GM19193 (cell line): ENCODE measurements around the gene ZCCHC7.

Experiments
- POLR2A ChIP-seq: IDR thresholded peaks from 4 replicates; pipeline ENCODE4 v1.6.1; 2011; ENCODE audit not compliant: insufficient read depth, insufficient read length; ENCODE audit errors: extremely low read depth

The ZCCHC7 gene

DNA sequence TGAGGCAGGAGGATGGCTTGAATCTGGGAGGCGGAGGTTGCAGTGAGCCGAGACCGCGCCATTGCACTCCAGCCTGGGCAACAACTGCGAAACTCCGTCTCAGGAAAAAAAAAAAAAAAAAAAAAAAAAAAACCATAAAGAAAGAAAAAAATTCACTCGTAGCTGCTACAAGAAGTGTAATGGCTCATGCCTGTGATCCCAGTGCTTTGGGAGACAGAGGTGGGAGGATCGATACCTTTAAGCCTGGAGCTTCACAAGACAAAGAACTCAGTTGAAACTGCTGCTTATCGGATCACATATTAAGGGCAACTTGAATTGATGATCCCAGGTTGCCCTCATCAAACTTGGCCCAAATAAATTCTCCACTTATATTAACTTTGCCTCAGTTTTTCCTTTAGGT, 1.0 kb upstream of the ZCCHC7 start:
- no peak for TF ChIP-seq POLR2A

DNA sequence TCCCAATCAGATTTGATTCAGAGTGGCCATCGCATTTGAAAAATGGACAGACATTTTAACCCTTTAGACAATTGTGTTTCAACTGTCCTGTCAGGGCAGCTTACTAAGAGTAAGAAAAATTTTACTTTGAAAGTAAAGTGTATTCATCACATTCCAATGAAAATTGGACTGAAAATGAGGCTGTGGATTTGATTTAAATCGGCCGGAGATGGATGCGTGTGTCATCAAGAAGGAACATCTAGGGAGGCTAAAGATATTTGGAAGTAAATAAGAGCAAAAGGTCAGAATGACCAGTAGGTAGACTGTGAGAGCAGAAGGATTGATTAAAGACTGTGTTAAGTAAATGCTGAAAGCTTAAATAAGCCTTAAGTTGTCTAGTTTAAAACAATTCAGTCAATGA, 1.5 kb downstream of the ZCCHC7 start:
- TF ChIP-seq POLR2A = no peak

DNA sequence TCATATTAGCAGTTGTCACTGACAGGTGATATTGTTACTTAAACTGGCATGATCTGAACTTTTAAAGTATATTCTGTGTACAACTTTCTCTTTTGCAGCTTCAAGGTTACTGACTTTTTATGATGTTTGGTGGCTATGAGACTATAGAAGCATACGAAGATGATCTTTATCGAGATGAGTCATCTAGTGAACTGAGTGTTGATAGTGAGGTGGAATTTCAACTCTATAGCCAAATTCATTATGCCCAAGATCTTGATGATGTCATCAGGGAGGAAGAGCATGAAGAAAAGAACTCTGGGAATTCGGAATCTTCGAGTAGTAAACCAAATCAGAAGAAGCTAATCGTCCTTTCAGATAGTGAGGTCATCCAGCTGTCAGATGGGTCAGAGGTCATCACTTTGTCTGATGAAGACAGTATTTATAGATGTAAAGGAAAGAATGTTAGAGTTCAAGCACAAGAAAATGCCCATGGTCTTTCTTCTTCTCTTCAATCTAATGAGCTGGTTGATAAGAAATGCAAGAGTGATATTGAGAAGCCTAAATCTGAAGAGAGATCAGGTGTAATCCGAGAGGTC, 5.9 kb downstream of the ZCCHC7 start:
- TF ChIP-seq POLR2A = no peak

DNA sequence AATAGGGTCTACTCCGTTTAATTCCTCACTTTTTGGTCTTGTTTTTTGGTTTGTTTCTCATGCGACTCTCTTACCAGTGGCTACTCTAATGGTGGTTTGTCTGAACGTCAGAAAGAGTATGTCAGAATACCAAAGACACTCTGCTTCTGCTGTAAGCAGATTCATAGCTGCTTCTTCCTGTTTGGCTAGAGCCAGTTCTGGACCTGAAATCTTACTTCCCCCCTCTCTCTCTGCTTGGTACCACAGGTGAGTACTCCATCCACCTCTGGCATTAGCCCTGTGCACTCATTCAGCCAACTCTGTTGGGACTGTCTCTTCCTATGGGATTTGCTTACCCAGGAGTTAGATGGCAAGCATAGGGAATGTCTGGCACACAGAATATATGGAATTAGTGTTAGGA, 6.6 kb downstream of the ZCCHC7 start:
- TF ChIP-seq POLR2A = no peak

DNA sequence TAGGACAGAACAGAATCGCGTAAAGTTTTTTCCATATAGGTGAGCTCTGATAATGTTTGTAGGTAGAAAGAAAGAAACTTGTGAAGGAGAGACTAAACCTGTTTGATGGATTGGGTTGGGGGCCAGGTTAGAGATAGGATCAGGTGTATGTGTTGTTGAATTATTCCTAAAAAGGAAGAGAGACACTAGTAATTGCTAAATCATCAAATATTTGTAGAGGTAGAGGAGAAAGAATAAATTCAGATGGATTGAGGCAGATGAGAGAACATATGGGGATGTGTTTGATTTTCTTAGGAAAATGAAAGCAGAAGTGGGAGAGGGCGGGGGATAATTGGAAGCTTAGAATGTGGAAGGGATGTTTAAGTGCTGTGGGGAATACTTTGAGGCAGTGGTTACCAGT, 7.7 kb downstream of the ZCCHC7 start:
- TF ChIP-seq POLR2A = no peak

DNA sequence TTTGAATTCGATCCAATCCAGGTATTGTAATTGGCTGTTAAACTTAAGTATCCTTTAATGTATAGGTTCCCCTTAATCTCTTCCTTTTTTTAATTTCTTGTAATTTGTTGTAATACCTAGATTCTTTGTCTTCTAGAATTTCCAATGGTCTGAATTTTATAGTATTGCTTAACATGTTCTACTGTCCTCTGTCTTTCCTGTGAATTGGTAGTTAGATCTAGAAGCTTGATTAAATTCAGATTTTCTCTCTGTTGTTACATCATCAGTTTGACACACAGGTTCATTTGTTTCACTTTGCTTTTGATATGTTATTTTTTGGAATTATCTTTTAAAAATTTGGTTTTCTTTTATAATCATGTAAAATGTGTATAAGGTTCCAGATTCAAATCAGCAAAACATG, 13.8 kb downstream of the ZCCHC7 start:
- TF ChIP-seq POLR2A = no peak

DNA sequence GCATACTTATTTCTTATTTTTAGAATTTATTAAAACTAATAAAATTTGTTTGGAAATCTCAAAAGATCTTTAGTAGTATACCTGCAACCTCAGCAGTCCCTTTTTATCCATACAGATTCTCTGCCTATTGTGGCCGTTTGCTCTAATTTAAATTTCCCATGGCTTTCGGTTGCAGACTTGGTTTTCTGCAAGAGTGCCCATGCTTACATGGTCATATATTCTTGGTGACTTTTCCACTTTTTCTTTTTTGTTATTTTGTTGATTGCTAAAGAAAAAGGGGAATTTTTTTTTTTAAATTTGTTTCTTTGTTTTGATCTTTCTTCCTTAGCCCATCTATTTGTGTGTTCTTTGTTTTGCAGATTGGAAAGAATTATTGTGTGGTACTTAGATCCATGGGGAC, 20.6 kb downstream of the ZCCHC7 start:
- no peak for TF ChIP-seq POLR2A

DNA sequence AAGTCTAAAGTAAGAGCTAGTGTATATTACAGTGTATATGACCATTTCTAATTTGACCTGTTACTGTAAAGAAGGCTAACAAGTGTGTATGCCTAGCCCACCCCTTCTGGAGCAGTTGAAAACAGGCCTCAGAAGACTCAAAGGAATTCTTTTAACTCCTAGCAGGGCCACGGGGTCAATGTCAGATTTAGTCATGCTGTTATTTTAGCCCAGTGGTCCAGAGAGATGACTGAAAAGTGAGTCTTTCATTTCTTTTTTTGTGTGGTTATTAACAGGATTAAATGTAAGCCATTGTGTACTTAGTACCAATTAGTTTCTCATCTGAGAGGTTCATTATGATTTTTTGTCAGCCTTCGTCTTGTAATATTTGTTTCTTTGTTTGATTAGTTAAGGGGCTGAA, 24.4 kb downstream of the ZCCHC7 start:
- no peak for TF ChIP-seq POLR2A

DNA sequence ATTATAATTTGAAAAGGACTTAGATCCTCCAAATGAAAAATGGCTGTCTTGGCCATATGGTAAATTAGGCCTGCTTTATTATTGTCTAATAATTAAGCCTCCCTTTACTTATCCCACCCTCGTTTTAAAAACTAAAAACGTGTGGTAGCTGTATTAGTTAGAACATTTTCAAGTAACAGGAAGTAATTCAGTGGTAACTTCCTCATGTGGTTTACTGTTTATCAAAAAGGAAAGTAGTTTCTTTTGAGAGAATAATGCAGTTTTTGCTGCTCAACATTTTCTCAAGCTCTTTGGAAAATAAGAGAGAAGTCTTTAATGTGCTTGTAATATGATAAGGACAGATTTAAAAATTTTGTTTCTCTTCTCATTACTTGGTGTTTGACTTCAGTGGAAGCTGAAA, 26.0 kb downstream of the ZCCHC7 start:
- TF ChIP-seq POLR2A = no peak

DNA sequence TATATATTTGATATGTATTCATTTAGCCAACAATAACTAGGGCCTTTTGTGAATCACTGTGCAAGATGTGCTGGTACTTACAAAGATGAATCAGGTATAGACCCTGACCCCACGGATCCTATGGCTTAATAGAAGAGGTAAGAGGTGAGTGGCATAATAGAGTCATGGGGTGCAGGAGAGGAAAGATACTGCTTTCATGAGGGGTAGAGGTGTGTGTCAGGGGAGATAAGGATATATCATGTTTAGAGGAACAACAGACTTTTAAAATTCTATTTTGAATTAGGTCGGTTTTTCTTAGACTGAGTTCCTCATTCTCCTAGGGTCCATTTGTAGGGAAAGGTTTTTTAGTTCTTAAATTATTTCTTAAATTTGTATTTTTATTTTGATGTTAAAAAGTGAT, 27.8 kb downstream of the ZCCHC7 start:
- no peak for TF ChIP-seq POLR2A

DNA sequence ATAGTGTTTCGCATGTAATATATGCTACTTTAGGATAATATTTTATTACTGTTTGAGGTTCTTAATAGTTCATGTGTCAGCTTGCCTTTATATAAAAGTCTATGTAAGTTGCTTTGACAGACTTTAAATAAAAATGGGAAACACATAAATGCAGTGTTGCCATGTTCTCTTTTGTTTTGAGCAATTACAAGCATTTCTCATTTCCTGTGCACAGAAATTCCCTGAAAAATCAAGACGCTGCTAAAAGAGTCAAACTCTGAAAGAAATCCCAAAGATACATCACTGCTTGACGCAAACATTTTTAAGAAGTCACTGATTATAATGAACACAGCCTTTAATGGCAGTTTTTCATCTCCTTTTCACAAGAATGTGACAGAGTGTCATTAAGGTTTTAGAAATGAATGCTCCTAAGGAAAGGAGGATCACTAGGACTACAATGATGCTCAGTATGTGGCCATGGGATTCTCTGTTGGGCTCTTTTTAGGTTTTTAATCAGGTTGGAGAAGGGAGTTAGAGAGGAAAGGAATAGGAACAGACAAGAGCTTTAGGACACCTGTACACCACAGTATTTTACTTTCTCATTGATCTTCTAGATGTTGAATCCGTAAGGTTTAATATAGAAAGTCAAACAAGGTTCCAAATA, 29.4 kb downstream of the ZCCHC7 start:
- no peak for TF ChIP-seq POLR2A

DNA sequence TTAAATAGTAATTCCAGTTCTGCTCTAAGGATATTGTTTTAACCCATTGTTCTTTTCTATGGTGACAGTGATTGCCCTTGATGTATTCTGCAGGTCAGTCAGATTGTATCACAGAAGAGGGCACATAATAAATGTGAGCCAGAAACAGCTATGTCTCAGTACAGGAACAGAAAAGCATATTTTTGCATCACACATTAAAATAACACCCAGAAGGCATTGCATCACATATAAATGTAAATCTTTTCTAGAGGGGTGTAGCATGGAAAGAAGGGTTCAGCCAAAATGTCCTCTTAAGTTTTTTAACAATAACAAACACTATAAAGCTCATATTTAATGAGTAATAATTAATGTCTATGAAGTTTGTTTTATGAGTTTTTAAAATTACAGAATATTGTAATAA, 30.0 kb downstream of the ZCCHC7 start:
- TF ChIP-seq POLR2A = no peak

DNA sequence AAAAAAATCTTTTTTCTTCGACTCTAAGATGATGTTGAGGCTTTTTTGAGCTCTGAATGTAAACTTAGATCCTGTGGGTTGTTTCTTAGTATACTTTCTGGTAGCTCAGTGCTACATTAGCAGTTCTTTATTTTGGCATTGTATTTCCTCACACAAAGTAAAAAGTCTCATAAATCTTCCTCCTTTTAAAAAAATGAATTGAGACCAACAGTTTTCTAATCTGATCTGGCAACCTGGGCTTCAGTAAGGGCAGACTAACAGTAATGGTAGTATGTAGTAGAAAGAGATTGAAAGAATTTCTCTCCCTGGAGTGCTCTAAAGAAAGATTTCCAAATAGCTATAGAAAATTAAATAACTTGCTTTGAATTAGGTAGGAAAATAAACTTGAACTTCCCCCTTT, 31.4 kb downstream of the ZCCHC7 start:
- no peak for TF ChIP-seq POLR2A

DNA sequence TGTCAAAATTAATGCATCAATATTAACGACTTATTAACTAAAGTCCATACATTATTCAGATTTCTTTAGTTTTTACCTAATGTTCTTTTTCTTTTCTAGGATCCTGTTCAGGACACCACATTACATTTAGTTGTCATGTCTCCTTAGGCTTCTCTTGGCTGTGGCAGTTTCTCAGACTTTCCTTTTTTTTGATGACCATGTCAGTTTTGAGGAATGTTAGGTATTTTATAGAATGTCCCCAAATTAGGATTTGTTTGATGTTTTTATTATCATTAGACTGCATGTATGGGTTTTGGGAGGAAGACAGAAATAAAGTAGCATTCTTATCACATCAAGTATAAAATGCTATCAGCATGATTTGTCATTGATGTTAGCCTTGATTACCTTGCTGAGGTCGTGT, 32.0 kb downstream of the ZCCHC7 start:
- no peak for TF ChIP-seq POLR2A

DNA sequence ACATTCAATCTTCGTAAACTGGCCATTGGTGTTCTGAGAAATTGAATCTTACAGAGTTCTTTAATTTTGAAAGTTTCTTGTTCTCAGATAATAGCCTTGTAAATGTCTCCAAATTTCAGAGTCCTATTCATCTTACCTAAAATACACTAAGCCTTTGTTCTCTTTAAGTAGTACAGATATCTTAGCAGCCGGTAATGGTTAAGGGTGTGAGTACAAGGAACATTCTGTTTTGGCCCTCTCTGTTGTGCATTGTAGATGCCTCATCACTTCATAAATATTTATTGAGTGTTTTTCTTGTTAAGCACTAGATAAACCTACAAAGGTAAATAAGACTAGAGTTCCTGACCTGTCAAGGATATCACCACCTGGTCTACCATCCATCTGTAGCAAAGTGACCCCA, 35.2 kb downstream of the ZCCHC7 start:
- TF ChIP-seq POLR2A = no peak

DNA sequence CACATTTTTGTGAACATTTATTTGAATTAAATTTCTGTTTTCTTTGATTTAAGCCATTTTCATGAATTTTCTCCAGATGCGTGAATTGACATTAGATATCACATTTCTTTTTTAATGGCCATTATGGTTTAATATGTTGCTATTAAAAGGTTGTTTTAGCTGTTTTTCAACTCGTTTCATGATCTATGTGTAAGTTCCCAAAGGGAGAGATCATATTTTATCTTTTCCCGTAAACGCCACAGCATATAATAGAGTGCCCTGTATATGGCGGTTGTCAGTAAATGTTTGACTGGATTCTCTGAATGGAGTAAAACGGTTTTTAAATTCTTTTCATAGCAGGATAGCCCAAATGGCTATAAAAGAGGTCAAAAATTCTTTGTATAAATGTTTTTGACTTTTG, 35.8 kb downstream of the ZCCHC7 start:
- no peak for TF ChIP-seq POLR2A
